GM19043 (cell line): ENCODE data around the gene NSUN5.
"Not testable (repeated sequence)": the region's sequence is repeated elsewhere in the genome, so short reads cannot be mapped to it uniquely, and the experiment has no call there.

Source experiments
- ATAC-seq: cut with Tn5 transposase; IDR thresholded peaks from one replicate; pipeline ENCODE4 v1.9.1; 2021; ENCODE audit warnings: low read depth; ENCODE audit not compliant: unreplicated experiment

NSUN5 gene

GRCh38 chr7:73308665-73309214 lies at the start of gene NSUN5:
Gene NSUN5 (minus strand): TSS chr7:73308826. CDS start chr7:73308790, 36 bp downstream.
- peak; percentile 90 for ATAC-seq

DNA sequence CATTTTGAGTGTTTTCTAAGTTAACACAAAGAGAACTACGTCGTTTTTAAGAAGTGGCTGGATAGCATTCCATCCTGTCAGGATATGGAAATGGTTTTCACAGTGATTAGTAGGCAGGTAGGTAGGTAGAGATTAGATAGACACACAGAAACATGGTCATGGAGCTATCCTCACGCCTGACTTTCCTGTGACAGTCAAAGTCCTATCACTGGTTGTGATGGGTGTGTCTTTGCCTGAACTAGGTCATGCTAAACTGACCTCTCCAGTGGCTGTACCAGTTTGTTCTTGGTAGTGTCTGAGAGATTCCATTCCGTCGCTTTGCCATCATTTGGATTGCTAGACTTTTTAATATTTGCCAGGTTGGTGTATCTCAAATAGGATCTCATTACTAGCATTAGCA lies 47.5 kb upstream of the NSUN5 start:
- ATAC-seq: no peak

DNA sequence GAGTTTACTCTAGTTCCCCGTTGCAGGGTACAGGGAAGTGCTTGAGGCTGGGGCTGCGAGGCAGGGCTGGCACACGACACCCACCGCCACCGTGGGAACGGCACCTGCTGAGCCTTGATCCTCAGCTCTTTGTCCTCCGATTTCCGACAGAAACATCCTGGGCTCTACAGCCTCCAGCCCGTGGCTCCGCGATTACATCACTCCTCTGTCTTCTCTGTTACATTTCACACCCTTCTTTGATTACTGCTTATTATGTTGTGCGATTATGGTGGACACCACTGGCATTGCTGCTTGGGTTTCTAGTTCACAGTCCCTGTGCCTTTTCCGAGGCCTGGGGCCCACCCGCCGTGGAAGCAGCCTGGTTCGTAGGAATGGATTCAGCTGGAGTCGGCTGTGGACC lies 46.2 kb upstream of the NSUN5 start:
- ATAC-seq: no peak

DNA sequence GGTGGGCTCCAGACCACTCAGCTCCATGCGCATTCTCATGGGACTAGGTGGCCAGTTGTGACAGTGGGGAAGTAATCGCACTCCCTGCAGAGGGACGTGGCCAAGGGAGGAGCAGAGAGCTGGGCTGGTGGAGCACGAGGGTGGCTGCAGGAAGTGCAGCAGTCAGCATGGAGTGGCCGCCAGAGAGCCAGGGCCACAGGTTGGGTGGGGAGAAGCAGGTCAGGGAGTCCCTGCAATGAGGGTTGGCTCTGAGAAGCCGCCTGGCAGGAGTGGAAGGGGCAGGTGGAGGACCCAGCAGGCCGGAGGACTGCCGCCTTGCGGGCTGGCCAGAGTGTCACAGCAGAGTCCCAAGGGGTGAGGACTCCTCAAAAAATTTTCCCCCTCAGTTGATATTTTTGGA lies 45.6 kb upstream of the NSUN5 start:
- ATAC-seq: no peak

- ATAC-seq: no peak
Measured at GRCh38 chr7:73353243-73353642, 44.6 kb upstream of the NSUN5 start.

DNA sequence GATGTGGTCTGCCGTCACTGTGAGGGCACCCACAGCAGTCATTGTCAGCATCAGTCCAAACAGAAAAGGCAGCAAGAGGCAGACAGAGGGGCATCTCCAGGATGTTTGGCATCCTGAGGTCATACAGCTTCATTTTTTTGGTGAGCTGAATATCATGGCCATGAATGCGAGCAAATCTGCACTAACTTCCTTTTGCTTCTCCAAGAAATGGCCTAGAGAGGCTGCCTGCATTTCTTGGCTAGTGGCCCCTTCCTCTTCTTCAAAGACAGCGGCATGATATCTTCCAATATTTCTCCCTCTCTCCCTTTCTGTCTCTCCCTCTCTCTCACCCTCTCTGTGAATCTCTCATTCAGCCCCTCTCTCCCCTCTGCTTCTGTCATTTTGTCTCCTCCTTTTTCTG lies 44.2 kb upstream of the NSUN5 start:
- no peak for ATAC-seq

- no peak for ATAC-seq
Measured at GRCh38 chr7:73351447-73352167, 43.0 kb upstream of the NSUN5 start.

- no peak for ATAC-seq
Measured at GRCh38 chr7:73350306-73351068, 41.9 kb upstream of the NSUN5 start.

DNA sequence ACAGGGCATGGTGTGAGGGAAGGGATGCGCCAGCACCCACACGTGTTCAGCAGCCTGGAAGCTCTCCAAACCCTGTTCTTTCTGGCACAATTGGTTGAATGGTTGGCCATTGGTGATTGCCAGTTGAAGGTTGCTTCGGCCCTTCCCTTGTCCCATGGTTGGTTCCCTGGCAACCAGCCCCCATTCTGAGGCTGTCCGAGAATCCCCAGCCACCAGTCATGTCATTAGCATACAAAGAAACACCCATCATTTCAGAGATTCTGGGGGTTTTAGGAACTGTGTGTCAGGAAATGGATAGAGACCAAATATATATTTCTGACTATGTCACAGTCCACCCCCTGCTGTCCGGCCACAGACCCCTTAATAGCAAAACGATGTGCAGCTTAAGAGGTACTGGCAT lies 41.1 kb upstream of the NSUN5 start:
- ATAC-seq: no peak

DNA sequence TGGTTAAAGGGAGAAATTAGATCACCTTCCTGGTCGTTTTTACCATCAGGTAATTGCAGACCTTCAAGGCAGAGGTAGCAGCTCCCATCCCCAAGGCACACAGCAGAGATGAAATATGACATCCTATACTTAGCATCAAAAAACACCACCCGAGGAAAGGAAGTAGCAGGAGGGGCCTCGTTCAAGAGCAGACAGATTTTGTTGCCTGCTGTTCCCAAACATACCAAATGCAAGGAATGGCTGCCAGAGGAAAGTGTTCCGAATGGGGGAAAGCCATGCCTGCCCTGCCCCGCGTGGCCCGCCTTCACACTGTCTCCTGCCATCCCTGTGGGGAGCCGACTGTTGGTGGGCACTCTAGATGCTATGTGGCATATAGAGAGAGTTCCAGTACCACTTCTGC lies 37.3 kb upstream of the NSUN5 start:
- no peak for ATAC-seq

GRCh38 chr7:73345538-73345937 lies 36.9 kb upstream of the NSUN5 start:
- no peak for ATAC-seq

DNA sequence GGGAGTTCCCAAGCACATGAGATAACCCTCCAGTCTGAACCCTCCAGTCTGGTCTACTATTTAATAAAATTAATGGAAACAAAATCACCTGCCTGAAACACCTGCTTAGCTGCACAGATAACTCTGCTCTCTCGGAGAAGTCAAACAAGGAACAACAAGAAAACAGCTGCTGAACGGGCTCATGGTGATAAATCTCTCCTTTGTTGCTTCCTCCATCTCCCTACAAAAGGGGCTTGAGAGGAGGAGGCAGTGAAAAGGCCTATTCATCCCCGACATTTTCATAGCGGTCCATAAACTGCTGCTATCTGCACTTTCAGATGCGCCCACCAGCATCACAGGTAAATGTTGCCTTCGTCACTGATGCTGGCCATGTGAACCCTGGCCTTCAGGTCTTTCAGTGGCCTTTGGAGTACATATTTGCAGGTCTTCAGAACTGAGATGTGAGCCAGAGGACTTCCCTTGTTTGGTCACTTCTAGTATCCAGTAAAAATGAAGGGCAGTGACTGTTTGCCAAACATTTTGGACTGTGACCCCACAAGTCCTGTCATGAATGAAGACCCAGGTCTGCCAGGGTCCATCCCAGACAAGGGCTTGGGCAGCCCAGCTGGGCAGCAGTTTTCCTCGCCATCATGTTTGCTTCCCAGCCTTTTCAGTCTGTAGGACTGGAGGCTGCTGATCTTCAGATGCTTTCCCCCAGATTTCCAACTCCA lies 35.2 kb upstream of the NSUN5 start:
- no peak for ATAC-seq

GRCh38 chr7:73342645-73343044 lies 34.0 kb upstream of the NSUN5 start:
- ATAC-seq: no peak

- no peak for ATAC-seq
Measured at GRCh38 chr7:73341877-73342276, 33.3 kb upstream of the NSUN5 start.

GRCh38 chr7:73340514-73340913 lies 31.9 kb upstream of the NSUN5 start:
- no peak for ATAC-seq

- ATAC-seq: no peak
Measured at GRCh38 chr7:73338321-73338720, 29.7 kb upstream of the NSUN5 start.

- ATAC-seq: no peak
Measured at GRCh38 chr7:73332447-73332846, 23.8 kb upstream of the NSUN5 start.

- ATAC-seq: no peak
Measured at GRCh38 chr7:73330772-73331171, 22.1 kb upstream of the NSUN5 start.

- ATAC-seq: no peak
Measured at GRCh38 chr7:73329861-73330581, 21.4 kb upstream of the NSUN5 start.

- no peak for ATAC-seq
Measured at GRCh38 chr7:73328696-73329095, 20.1 kb upstream of the NSUN5 start.

- ATAC-seq: not testable (repeated sequence)
Measured at GRCh38 chr7:73327922-73328321, 19.3 kb upstream of the NSUN5 start, which contains the start of the genes FKBP6 and TRIM50. Gene FKBP6 (plus strand): TSS chr7:73328161. CDS start chr7:73328429, 268 bp downstream. Gene TRIM50 (minus strand): TSS chr7:73328082. CDS start chr7:73324787, 3,295 bp downstream.
